Sciatic nerve (tissue), 2 donors: ENCODE results near the gene NOTCH1. TPM values are rescaled to one million over a fixed set of nuclear protein-coding genes. Genes with fewer than 3 reads are reported as not detected.
"Not testable (repeated sequence)": the region's sequence is repeated elsewhere in the genome, so short reads cannot be mapped to it uniquely, and the experiment has no call there.

Experiments
- ATAC-seq: fragments of 200-7000 bp; cut with Tn5 transposase; one replicate; pipeline ENCODE4 v1.9.1; 2020; ENCODE audit warnings: mild to moderate bottlenecking, moderate library complexity
- DNase-seq: peaks from one replicate; pipeline ENCODE4 v3.0.0-alpha.2; 2020; ENCODE audit warnings: low spot score
- intact Hi-C: fragments of 100-400 bp; cut with DNase I; formaldehyde crosslinking; loops from one replicate; pipeline ENCODE4 v1.14.2; 2022
- total RNA-seq: library from RNA; stranded (reverse); fragmentation: NEBNext Ultra II Directional; extraction: Animal tissue kit (Norgen Biotek cat#: 25700); gene quantifications from one replicate; pipeline ENCODE4 v1.2.1, GENCODE V29; 2021
- donor health status: DM: no; HTN: no; CAD: no.
- donor health status: DM: no; HTN: no; CAD: no.

The NOTCH1 gene
- total RNA-seq, 1 donor from 2014 or later: 84.2 TPM

GRCh38 chr9:136567651-136568287 lies 21.9 kb upstream of the NOTCH1 start:
- intact Hi-C loops: no loop called here
- DNase-seq (peak; percentile 85), ATAC-seq (peak; percentile 74)

- peak; percentile 87 for DNase-seq
- peak; percentile 69 for ATAC-seq
- intact Hi-C loops: no loop called here
Observed at GRCh38 chr9:136566901-136567300, 21.1 kb upstream of the NOTCH1 start.

GRCh38 chr9:136566553-136566895 lies 20.7 kb upstream of the NOTCH1 start:
- ATAC-seq: no peak
- DNase-seq: no peak
- intact Hi-C loops: no loop called here

- no peak for ATAC-seq
- DNase-seq: no peak
- intact Hi-C loops: no loop called here
Observed at GRCh38 chr9:136565715-136566552, 20.1 kb upstream of the NOTCH1 start.

GRCh38 chr9:136565086-136565714 lies 19.4 kb upstream of the NOTCH1 start:
- intact Hi-C loops: no loop called here
- peak; percentile 11 for ATAC-seq
- DNase-seq: no peak

GRCh38 chr9:136564379-136564988 lies 18.6 kb upstream of the NOTCH1 start:
- DNase-seq: peak; percentile 84
- ATAC-seq: peak; percentile 75
- intact Hi-C loops: no loop called here

- ATAC-seq: no peak
- intact Hi-C loops: no loop called here
- no peak for DNase-seq
Observed at GRCh38 chr9:136563646-136564325, 17.9 kb upstream of the NOTCH1 start.

- intact Hi-C loops: no loop called here
- ATAC-seq: no peak
- no peak for DNase-seq
Observed at GRCh38 chr9:136562746-136563495, 17.1 kb upstream of the NOTCH1 start.

GRCh38 chr9:136561779-136562178 lies 15.9 kb upstream of the NOTCH1 start:
- no peak for DNase-seq

GRCh38 chr9:136560586-136560985 lies 14.7 kb upstream of the NOTCH1 start:
- ATAC-seq: no peak
- intact Hi-C loops: no loop called here
- DNase-seq: no peak

More at GRCh38 chr9:136561779-136562178, 15.9 kb upstream of the NOTCH1 start:
- intact Hi-C loops: no loop called here
- ATAC-seq: no peak

GRCh38 chr9:136559371-136559770 lies 13.5 kb upstream of the NOTCH1 start:
- DNase-seq, intact Hi-C loops, ATAC-seq: not testable (repeated sequence)

- intact Hi-C loops, ATAC-seq, DNase-seq: not testable (repeated sequence)
Observed at GRCh38 chr9:136558846-136559245, 13.0 kb upstream of the NOTCH1 start.

- intact Hi-C loops: no loop called here
- no peak for DNase-seq
Observed at GRCh38 chr9:136558373-136558772, 12.5 kb upstream of the NOTCH1 start.

GRCh38 chr9:136557036-136557435 lies 11.2 kb upstream of the NOTCH1 start:
- intact Hi-C loops: no loop called here
- no peak for DNase-seq
- ATAC-seq: no peak

More at GRCh38 chr9:136558373-136558772, 12.5 kb upstream of the NOTCH1 start:
- no peak for ATAC-seq

GRCh38 chr9:136556166-136556565 lies 10.3 kb upstream of the NOTCH1 start:
- intact Hi-C loops: no loop called here
- no peak for ATAC-seq
- DNase-seq: no peak

GRCh38 chr9:136554870-136555269 lies 9.0 kb upstream of the NOTCH1 start:
- DNase-seq (no peak), ATAC-seq (no peak)
- intact Hi-C loops: no loop called here

GRCh38 chr9:136553581-136553980 lies 7.7 kb upstream of the NOTCH1 start:
- DNase-seq (no peak), ATAC-seq (no peak)
- intact Hi-C loops: no loop called here

- DNase-seq: no peak
- ATAC-seq: peak; percentile 21
- intact Hi-C loops: no loop called here
Observed at GRCh38 chr9:136552117-136552703, 6.4 kb upstream of the NOTCH1 start.
